ENCODE measurements around the gene CEMIP. TPM values are rescaled to one million over a fixed set of nuclear protein-coding genes. Genes with fewer than 3 reads are reported as not detected.

CEMIP gene
- total RNA-seq, 1 experiment from 2014 or later = not detected

- in situ Hi-C loops (cut with HindIII; ENCODE audit: low pct_unique_long_range_greater_than_20kb, low sequenced_read_pairs) = no loop called here
- DNase-seq (ENCODE audit: low read depth) = no peak
These were observed 24.7 kb downstream of the CEMIP start for GRCh38 chr15:80803580-80804525.

GRCh38 chr15:80804970-80805495 lies 25.9 kb downstream of the CEMIP start:
- no peak for DNase-seq (ENCODE audit: low read depth)
- in situ Hi-C loops (cut with HindIII; ENCODE audit: low pct_unique_long_range_greater_than_20kb, low sequenced_read_pairs) = no loop called here

- in situ Hi-C loops (cut with HindIII; ENCODE audit: low pct_unique_long_range_greater_than_20kb, low sequenced_read_pairs) = no loop called here
- no peak for DNase-seq (ENCODE audit: low read depth)
These were observed 32.7 kb downstream of the CEMIP start for GRCh38 chr15:80811781-80812315.

GRCh38 chr15:80815106-80815505 lies 35.9 kb downstream of the CEMIP start:
- no peak for DNase-seq (ENCODE audit: low read depth)
- in situ Hi-C loops (cut with HindIII; ENCODE audit: low pct_unique_long_range_greater_than_20kb, low sequenced_read_pairs) = no loop called here

GRCh38 chr15:80816049-80816653 lies 37.0 kb downstream of the CEMIP start:
- in situ Hi-C loops (cut with HindIII; ENCODE audit: low pct_unique_long_range_greater_than_20kb, low sequenced_read_pairs) = no loop called here
- no peak for DNase-seq (ENCODE audit: low read depth)

GRCh38 chr15:80816936-80817335 lies 37.8 kb downstream of the CEMIP start:
- no peak for DNase-seq (ENCODE audit: low read depth)
- in situ Hi-C loops (cut with HindIII; ENCODE audit: low pct_unique_long_range_greater_than_20kb, low sequenced_read_pairs) = no loop called here

- in situ Hi-C loops (cut with HindIII; ENCODE audit: low pct_unique_long_range_greater_than_20kb, low sequenced_read_pairs) = no loop called here
These were observed 38.7 kb downstream of the CEMIP start for GRCh38 chr15:80817901-80818300.

GRCh38 chr15:80819001-80819400 lies 39.8 kb downstream of the CEMIP start:
- DNase-seq (ENCODE audit: low read depth) = no peak
- in situ Hi-C loops (cut with HindIII; ENCODE audit: low pct_unique_long_range_greater_than_20kb, low sequenced_read_pairs) = no loop called here

More at GRCh38 chr15:80817901-80818300, 38.7 kb downstream of the CEMIP start:
- DNase-seq (ENCODE audit: low read depth) = no peak

GRCh38 chr15:80820092-80820491 lies 40.9 kb downstream of the CEMIP start:
- no peak for DNase-seq (ENCODE audit: low read depth)
- in situ Hi-C loops (cut with HindIII; ENCODE audit: low pct_unique_long_range_greater_than_20kb, low sequenced_read_pairs) = no loop called here

GRCh38 chr15:80822256-80822655 lies 43.1 kb downstream of the CEMIP start:
- in situ Hi-C loops (cut with HindIII; ENCODE audit: low pct_unique_long_range_greater_than_20kb, low sequenced_read_pairs) = no loop called here
- no peak for DNase-seq (ENCODE audit: low read depth)

- in situ Hi-C loops (cut with HindIII; ENCODE audit: low pct_unique_long_range_greater_than_20kb, low sequenced_read_pairs) = no loop called here
- DNase-seq (ENCODE audit: low read depth) = no peak
These were observed 43.5 kb downstream of the CEMIP start for GRCh38 chr15:80822676-80823075.

GRCh38 chr15:80823120-80823519 lies 44.0 kb downstream of the CEMIP start:
- in situ Hi-C loops (cut with HindIII; ENCODE audit: low pct_unique_long_range_greater_than_20kb, low sequenced_read_pairs) = no loop called here
- DNase-seq (ENCODE audit: low read depth) = no peak

GRCh38 chr15:80823995-80824394 lies 44.8 kb downstream of the CEMIP start:
- no peak for DNase-seq (ENCODE audit: low read depth)
- in situ Hi-C loops (cut with HindIII; ENCODE audit: low pct_unique_long_range_greater_than_20kb, low sequenced_read_pairs) = no loop called here

- in situ Hi-C loops (cut with HindIII; ENCODE audit: low pct_unique_long_range_greater_than_20kb, low sequenced_read_pairs) = no loop called here
- DNase-seq (ENCODE audit: low read depth) = no peak
These were observed 46.3 kb downstream of the CEMIP start for GRCh38 chr15:80825361-80826030.

GRCh38 chr15:80828796-80829195 lies 49.6 kb downstream of the CEMIP start:
- in situ Hi-C loops (cut with HindIII; ENCODE audit: low pct_unique_long_range_greater_than_20kb, low sequenced_read_pairs) = no loop called here
- no peak for DNase-seq (ENCODE audit: low read depth)

- in situ Hi-C loops (cut with HindIII; ENCODE audit: low pct_unique_long_range_greater_than_20kb, low sequenced_read_pairs) = no loop called here
These were observed 51.5 kb downstream of the CEMIP start for GRCh38 chr15:80830677-80831076.

GRCh38 chr15:80831192-80831591 lies 52.0 kb downstream of the CEMIP start:
- in situ Hi-C loops (cut with HindIII; ENCODE audit: low pct_unique_long_range_greater_than_20kb, low sequenced_read_pairs) = no loop called here
- no peak for DNase-seq (ENCODE audit: low read depth)

More at GRCh38 chr15:80830677-80831076, 51.5 kb downstream of the CEMIP start:
- DNase-seq (ENCODE audit: low read depth) = no peak

GRCh38 chr15:80831606-80832224 lies 52.5 kb downstream of the CEMIP start:
- no peak for DNase-seq (ENCODE audit: low read depth)
- in situ Hi-C loops (cut with HindIII; ENCODE audit: low pct_unique_long_range_greater_than_20kb, low sequenced_read_pairs) = no loop called here
